Natural killer cell treated with Interleukin-12 subunit alpha and Interleukin-12 subunit beta and Interleukin-15 and Interleukin-18, amount 100 ng/mL, for 72 hours (primary cell): Measurements from ENCODE around the gene EYA2. TPM values are rescaled to one million over a fixed set of nuclear protein-coding genes. Genes with fewer than 3 reads are reported as not detected.
A peak's percentile ranks its signal among the peaks of the same experiment; 100 is the strongest.

Source experiments
- ATAC-seq, 2 donors: fragments of 150-1000 bp; cut with Tn5 transposase in 1 of 2; sonication (Bioruptor Pico), chemical (Tn5 transposase) in 1 of 2; 2 replicates each; pipeline ENCODE4 v1.10.0; 2021
- DNase-seq: peaks from one replicate; pipeline ENCODE4 v3.0.0; 2022; ENCODE audit warnings: low spot score
- H3K27ac Mint-ChIP-seq, 2 donors: 1 replicate in 1 of 2; 2 replicates in 1 of 2; pipeline ENCODE4 v1.8.0; 2022; ENCODE audit warnings: mixed read lengths in 2 of 2, mild to moderate bottlenecking in 1 of 2, moderate library complexity in 1 of 2
- H3K27me3 Mint-ChIP-seq, 2 donors: 1 replicate in 1 of 2; 2 replicates in 1 of 2; pipeline ENCODE4 v1.8.0; 2022; ENCODE audit warnings: mixed read lengths in 2 of 2
- H3K36me3 Mint-ChIP-seq: one replicate; pipeline ENCODE4 v1.8.0; 2022; ENCODE audit warnings: mixed read lengths
- H3K4me1 Mint-ChIP-seq, 2 donors: 1 replicate in 1 of 2; 2 replicates in 1 of 2; pipeline ENCODE4 v1.8.0; 2022; ENCODE audit warnings: low read depth in 2 of 2, mixed read lengths in 2 of 2, mild to moderate bottlenecking in 1 of 2
- H3K4me3 Mint-ChIP-seq: one replicate; pipeline ENCODE4 v1.8.0; 2022; ENCODE audit warnings: mixed read lengths
- H3K9me3 Mint-ChIP-seq: 2 replicates; pipeline ENCODE4 v1.8.0; 2022; ENCODE audit warnings: mixed read lengths
- total RNA-seq, 2 donors: library from RNA; stranded (reverse); gene quantifications; one replicate each; pipeline ENCODE4 v1.2.3, GENCODE V29; 2022

Gene EYA2
- total RNA-seq, 2 donors from 2014 or later = 0.17 TPM; not detected in 1

GRCh38 chr20:47013606-47014005 lies 119.0 kb downstream of the EYA2 start:
- Mint-ChIP-seq H3K9me3 (no peaks in the 10 kb centered on the region), H3K4me1 (no peaks in the 10 kb centered on the region), H3K4me3 (no peak overlapping the region), H3K27me3 (peaks cover 25 to 31% of the 10 kb centered on the region in 2 donors), H3K27ac (no peak overlapping the region), H3K36me3 (no peaks in the 10 kb centered on the region)
- DNase-seq (no peak), ATAC-seq (no peak)

DNA sequence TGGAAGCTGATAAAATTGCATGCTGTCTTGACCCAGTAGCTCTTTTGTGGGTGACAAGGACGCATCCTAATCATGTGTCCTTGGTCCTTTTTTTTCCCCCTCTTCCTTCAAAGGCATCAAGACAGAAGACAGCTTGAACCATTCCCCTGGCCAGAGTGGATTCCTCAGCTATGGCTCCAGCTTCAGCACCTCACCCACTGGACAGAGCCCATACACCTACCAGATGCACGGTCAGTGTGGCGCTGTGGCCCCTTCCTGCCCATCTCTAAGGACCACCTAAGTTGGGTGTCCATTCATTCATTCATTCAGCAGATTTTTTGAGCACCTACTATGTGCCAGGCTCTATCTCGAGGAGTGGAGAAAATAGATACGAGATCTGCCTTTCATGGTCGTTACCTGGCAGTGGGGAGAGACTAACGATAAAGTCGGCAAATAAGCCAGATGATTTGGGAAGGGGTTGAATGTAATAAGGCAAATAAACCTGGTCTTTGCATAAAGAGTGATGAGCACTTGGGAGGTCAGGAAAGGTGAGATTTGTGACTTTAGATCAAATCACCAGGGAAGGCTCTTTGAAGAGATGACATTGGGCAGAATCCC lies 121.5 kb downstream of the EYA2 start:
- DNase-seq = no peak
- ATAC-seq = no peak
- Mint-ChIP-seq H3K4me1 (no peaks in the 10 kb centered on the region), H3K9me3 (no peaks in the 10 kb centered on the region), H3K27me3 (peaks cover 25 to 38% of the 10 kb centered on the region in 2 donors), H3K36me3 (no peaks in the 10 kb centered on the region), H3K27ac (no peak overlapping the region), H3K4me3 (no peak overlapping the region)

DNA sequence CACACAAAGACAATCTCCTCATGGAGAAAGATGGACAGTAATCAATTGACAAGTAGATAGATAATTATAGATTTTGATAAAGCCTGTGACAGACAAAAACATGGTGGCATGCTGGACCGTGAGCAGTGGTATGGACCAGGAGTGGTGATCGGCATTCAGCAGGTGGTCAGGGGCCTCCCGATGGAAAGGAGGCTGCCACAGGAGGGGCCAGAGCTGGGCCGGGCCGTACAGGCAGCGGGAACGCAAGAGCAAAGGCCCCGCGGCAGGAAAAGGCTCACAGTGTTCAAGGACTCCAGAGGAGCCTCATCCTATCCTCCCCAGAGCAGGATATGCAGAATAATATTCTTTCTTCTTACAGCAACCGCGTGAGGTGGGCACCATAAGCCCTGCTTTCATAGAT lies 123.7 kb downstream of the EYA2 start:
- H3K9me3 Mint-ChIP-seq = no peaks in the 10 kb centered on the region
- peaks cover 16 to 28% of the 10 kb centered on the region in 2 donors for H3K27me3 Mint-ChIP-seq
- ATAC-seq (peak in 1 of 2 donors; percentile 37), DNase-seq (no peak)
- H3K27ac Mint-ChIP-seq = no peak overlapping the region
- H3K4me3 Mint-ChIP-seq = no peak overlapping the region
- H3K36me3 Mint-ChIP-seq = no peaks in the 10 kb centered on the region
- no peaks in the 10 kb centered on the region for H3K4me1 Mint-ChIP-seq

- Mint-ChIP-seq H3K4me3 (no peak overlapping the region), H3K36me3 (no peaks in the 10 kb centered on the region), H3K27me3 (peaks cover 17 to 34% of the 10 kb centered on the region in 2 donors), H3K9me3 (no peaks in the 10 kb centered on the region), H3K27ac (no peak overlapping the region), H3K4me1 (no peaks in the 10 kb centered on the region)
- no peak for ATAC-seq
- DNase-seq = no peak
Observed at GRCh38 chr20:47019121-47019824, 124.6 kb downstream of the EYA2 start.

DNA sequence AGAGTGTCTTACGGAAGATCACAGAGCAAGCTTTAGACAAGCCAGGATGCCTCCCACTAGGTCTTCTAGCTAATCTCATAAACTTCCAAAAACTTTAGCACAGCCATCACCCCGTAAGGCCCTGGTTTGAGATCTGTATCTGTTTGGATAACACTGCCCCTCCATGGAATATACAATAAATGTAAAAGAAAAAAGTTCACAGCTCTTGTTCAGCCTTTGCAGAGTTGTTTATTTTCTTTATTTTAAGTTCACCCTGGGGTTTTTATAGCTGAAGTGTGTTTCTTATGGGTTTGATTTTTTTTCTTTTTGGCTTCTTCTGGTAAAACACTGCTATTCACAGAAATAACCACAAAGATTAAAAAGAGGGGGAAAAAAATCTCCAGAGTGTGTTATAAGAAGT lies 125.6 kb downstream of the EYA2 start:
- ATAC-seq (no peak), DNase-seq (no peak)
- H3K4me3 Mint-ChIP-seq = no peak overlapping the region
- no peaks in the 10 kb centered on the region for H3K36me3 Mint-ChIP-seq
- no peaks in the 10 kb centered on the region for H3K9me3 Mint-ChIP-seq
- peaks cover 15 to 43% of the 10 kb centered on the region in 2 donors for H3K27me3 Mint-ChIP-seq
- no peak overlapping the region for H3K27ac Mint-ChIP-seq
- H3K4me1 Mint-ChIP-seq = no peaks in the 10 kb centered on the region

DNA sequence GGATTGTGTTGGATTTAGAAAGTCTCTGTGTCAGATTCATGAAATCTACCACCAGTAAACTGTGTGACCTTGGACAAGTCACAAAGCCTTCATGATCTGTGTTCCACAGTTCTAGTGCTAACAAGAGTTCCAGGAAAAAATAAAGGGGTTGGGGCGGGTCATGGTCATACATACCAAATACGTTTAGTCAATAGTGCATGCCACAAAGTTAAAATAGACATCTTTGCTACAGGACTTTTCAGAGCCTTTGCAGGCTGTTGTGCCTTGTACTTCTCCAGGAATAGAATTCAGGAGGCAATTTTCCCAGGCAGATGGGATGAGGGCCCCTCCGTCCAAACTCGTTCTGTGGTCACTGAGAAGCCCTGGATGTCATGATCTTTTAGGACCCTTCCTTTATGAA lies 127.2 kb downstream of the EYA2 start:
- Mint-ChIP-seq H3K27ac (no peak overlapping the region), H3K9me3 (no peaks in the 10 kb centered on the region), H3K4me3 (no peak overlapping the region), H3K4me1 (no peaks in the 10 kb centered on the region), H3K27me3 (peaks cover 10 to 46% of the 10 kb centered on the region in 2 donors), H3K36me3 (no peaks in the 10 kb centered on the region)
- ATAC-seq = no peak
- DNase-seq = no peak

GRCh38 chr20:47024461-47024937 lies 129.9 kb downstream of the EYA2 start:
- Mint-ChIP-seq H3K4me3 (no peak overlapping the region), H3K4me1 (no peaks in the 10 kb centered on the region), H3K27me3 (peaks cover 15 to 42% of the 10 kb centered on the region in 2 donors), H3K9me3 (no peaks in the 10 kb centered on the region), H3K36me3 (no peaks in the 10 kb centered on the region), H3K27ac (no peak overlapping the region)
- ATAC-seq (no peak), DNase-seq (no peak)

- DNase-seq (no peak), ATAC-seq (no peak)
- no peak overlapping the region for H3K27ac Mint-ChIP-seq
- peaks cover 18 to 53% of the 10 kb centered on the region in 2 donors for H3K27me3 Mint-ChIP-seq
- H3K9me3 Mint-ChIP-seq = no peaks in the 10 kb centered on the region
- H3K4me1 Mint-ChIP-seq = no peaks in the 10 kb centered on the region
- H3K36me3 Mint-ChIP-seq = no peaks in the 10 kb centered on the region
- H3K4me3 Mint-ChIP-seq = no peak overlapping the region
Observed at GRCh38 chr20:47027042-47027441, 132.4 kb downstream of the EYA2 start.

DNA sequence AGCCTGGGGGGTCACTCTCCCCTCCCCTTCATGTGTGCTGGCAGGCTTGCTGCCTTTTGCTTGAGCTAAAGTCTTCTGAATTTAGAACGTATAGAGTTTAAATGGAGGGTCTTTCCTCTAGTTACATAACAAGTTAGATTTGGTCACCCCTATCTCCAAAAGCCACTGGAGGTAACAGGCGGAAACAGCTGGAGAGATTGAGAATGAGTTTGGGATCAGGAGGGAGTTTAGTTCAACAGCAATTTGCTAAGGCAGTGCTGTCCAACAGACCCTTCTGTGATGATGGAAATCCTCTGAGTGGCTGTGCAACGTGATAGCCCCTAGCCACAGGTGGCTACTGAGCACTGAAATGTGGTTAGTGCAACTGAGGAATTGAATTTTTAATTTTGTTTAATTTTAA lies 132.8 kb downstream of the EYA2 start:
- no peaks in the 10 kb centered on the region for H3K36me3 Mint-ChIP-seq
- H3K4me1 Mint-ChIP-seq = no peaks in the 10 kb centered on the region
- ATAC-seq (no peak), DNase-seq (no peak)
- H3K4me3 Mint-ChIP-seq = no peak overlapping the region
- no peak overlapping the region for H3K27ac Mint-ChIP-seq
- no peaks in the 10 kb centered on the region for H3K9me3 Mint-ChIP-seq
- H3K27me3 Mint-ChIP-seq = peaks cover 18 to 53% of the 10 kb centered on the region in 2 donors

- no peak for ATAC-seq
- DNase-seq = no peak
- Mint-ChIP-seq H3K9me3 (no peaks in the 10 kb centered on the region), H3K4me3 (no peak overlapping the region), H3K27ac (no peak overlapping the region), H3K27me3 (peaks cover 16 to 44% of the 10 kb centered on the region in 2 donors), H3K36me3 (no peaks in the 10 kb centered on the region), H3K4me1 (no peaks in the 10 kb centered on the region)
Observed at GRCh38 chr20:47028487-47028886, 133.8 kb downstream of the EYA2 start.

- DNase-seq (no peak), ATAC-seq (no peak)
- H3K4me1 Mint-ChIP-seq = no peaks in the 10 kb centered on the region
- H3K4me3 Mint-ChIP-seq = no peak overlapping the region
- no peaks in the 10 kb centered on the region for H3K36me3 Mint-ChIP-seq
- peaks cover 13 to 30% of the 10 kb centered on the region in 2 donors for H3K27me3 Mint-ChIP-seq
- no peaks in the 10 kb centered on the region for H3K9me3 Mint-ChIP-seq
- no peak overlapping the region for H3K27ac Mint-ChIP-seq
Observed at GRCh38 chr20:47029845-47030244, 135.2 kb downstream of the EYA2 start.

DNA sequence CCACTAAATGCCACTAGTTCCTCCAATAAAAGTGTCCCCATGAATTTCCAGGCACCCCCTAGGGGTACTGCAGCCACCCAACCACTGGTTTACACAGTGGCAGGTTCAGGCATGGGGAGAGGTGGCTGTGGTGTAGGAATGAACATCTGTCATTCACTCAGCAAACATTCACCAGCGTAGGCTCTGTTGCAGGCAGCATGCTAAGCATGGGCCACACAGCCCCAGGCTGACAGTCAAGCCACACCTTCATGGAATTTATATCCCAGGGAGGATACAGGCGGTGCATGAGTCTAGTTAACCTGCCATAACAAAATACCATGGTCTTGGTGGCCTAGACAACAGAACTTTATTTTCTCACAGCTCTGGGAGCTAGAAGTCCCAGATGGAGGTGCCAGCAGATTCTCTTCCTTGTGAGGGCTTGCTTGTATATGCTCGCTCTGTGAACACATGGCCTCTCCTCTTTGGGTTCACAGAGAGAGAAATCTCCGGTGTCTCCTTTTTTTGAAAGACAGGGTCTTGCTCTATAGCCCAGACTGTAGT lies 135.7 kb downstream of the EYA2 start:
- H3K27me3 Mint-ChIP-seq = peaks cover 9 to 25% of the 10 kb centered on the region in 2 donors
- H3K27ac Mint-ChIP-seq = no peak overlapping the region
- no peaks in the 10 kb centered on the region for H3K36me3 Mint-ChIP-seq
- peak in 1 of 2 donors; percentile 21 for ATAC-seq
- no peaks in the 10 kb centered on the region for H3K4me1 Mint-ChIP-seq
- H3K4me3 Mint-ChIP-seq = no peak overlapping the region
- no peaks in the 10 kb centered on the region for H3K9me3 Mint-ChIP-seq
- no peak for DNase-seq

DNA sequence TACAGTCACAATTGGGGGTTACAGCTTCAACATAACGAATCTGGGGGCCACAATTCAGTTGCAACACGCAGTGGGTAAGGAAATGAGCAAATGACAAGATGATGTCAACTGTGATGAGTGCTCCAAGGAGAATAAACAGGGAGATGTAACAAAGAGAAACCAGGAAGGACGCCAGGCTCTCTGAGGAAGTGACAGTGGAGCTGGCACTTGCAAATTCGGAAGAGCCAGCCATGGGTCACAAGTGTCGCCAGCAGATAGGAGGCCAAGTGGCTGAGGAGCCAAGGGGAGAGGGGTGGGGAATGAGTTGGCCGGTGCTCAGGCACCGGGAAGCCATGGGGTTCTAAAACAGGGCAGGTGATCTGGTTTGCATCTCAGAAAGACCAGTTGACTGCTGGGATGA lies 136.4 kb downstream of the EYA2 start:
- Mint-ChIP-seq H3K27me3 (peaks cover 8 to 19% of the 10 kb centered on the region in 2 donors), H3K36me3 (no peaks in the 10 kb centered on the region), H3K9me3 (no peaks in the 10 kb centered on the region), H3K4me1 (no peaks in the 10 kb centered on the region), H3K4me3 (no peak overlapping the region), H3K27ac (no peak overlapping the region)
- DNase-seq (no peak), ATAC-seq (no peak)

- Mint-ChIP-seq H3K27ac (no peak overlapping the region), H3K9me3 (no peaks in the 10 kb centered on the region), H3K27me3 (peaks cover 9 to 19% of the 10 kb centered on the region in 2 donors), H3K36me3 (no peaks in the 10 kb centered on the region), H3K4me1 (no peaks in the 10 kb centered on the region), H3K4me3 (no peak overlapping the region)
- DNase-seq (no peak), ATAC-seq (no peak)
Observed at GRCh38 chr20:47031821-47032220, 137.2 kb downstream of the EYA2 start.
